Left ventricle myocardium inferior (tissue), 1 donor: Measurements from ENCODE around the gene GPR27. TPM values are rescaled to one million over a fixed set of nuclear protein-coding genes. Genes with fewer than 3 reads are reported as not detected.

Experiments
- DNase-seq: peaks from one replicate; pipeline ENCODE4 v3.0.0-alpha.2; 2020
- H3K27ac ChIP-seq: fragments of 200-600 bp; replicated peaks from 2 replicates; pipeline ENCODE4 v1.8.0; 2021
- H3K27me3 ChIP-seq: fragments of 200-600 bp; 2 replicates; pipeline ENCODE4 v1.8.0; 2021; ENCODE audit warnings: low read depth
- H3K36me3 ChIP-seq: fragments of 200-600 bp; 2 replicates; pipeline ENCODE4 v1.8.0; 2021
- H3K4me1 ChIP-seq: fragments of 200-600 bp; 2 replicates; pipeline ENCODE4 v1.8.0; 2021
- H3K4me3 ChIP-seq: fragments of 200-600 bp; 2 replicates; pipeline ENCODE4 v1.8.0; 2021; ENCODE audit warnings: mild to moderate bottlenecking, moderate library complexity
- H3K9me3 ChIP-seq: fragments of 200-600 bp; replicated peaks from 2 replicates; pipeline ENCODE4 v1.8.0; 2021
- intact Hi-C: fragments of 100-400 bp; cut with micrococcal nuclease; formaldehyde crosslinking; loops from one replicate; pipeline ENCODE4 v1.11.0; 2022
- total RNA-seq: library from RNA; stranded (reverse); fragmentation: NEBNext Ultra II Directional; extraction: Animal tissue kit (Norgen Biotek cat#: 25700); gene quantifications from one replicate; pipeline ENCODE4 v1.2.1, GENCODE V29; 2021
- TF ChIP-seq, protein P1 (sequence below): fragments of 200-600 bp; IDR thresholded peaks from 2 replicates; pipeline ENCODE4 v1.8.0; 2021; ENCODE audit warnings: antibody characterized with exemption, mild to moderate bottlenecking, borderline replicate concordance
- donor health status: DM: no; HTN: yes; CAD: no; lungs with severe emphysema.

The GPR27 gene
- total RNA-seq, 1 donor from 2014 or later: 7.3 TPM

DNA sequence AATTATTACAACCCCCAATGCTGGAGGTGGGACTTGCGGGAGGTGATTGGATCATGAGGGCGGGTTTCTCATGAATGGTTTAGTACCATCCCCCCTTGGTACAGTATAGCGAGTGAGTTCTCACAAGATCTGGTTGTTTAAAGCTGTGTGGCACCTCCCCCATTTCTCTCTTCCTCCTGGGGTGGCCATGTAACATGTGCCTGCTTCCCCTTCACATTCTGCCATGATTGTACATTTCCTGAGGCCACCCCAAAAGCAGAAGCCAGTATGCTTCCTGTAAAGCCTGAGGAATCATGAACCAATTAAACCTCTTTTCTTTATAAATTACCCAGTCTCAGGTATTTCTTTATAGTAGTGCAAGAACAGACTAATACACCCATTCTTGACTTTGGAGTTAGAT is 51.5 kb downstream of the GPR27 start:
- TF ChIP-seq, protein P1, sequence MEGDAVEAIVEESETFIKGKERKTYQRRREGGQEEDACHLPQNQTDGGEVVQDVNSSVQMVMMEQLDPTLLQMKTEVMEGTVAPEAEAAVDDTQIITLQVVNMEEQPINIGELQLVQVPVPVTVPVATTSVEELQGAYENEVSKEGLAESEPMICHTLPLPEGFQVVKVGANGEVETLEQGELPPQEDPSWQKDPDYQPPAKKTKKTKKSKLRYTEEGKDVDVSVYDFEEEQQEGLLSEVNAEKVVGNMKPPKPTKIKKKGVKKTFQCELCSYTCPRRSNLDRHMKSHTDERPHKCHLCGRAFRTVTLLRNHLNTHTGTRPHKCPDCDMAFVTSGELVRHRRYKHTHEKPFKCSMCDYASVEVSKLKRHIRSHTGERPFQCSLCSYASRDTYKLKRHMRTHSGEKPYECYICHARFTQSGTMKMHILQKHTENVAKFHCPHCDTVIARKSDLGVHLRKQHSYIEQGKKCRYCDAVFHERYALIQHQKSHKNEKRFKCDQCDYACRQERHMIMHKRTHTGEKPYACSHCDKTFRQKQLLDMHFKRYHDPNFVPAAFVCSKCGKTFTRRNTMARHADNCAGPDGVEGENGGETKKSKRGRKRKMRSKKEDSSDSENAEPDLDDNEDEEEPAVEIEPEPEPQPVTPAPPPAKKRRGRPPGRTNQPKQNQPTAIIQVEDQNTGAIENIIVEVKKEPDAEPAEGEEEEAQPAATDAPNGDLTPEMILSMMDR: no peak
- no peaks in the 10 kb centered on the region for H3K4me1 ChIP-seq
- no peak overlapping the region for H3K27ac ChIP-seq
- no peak overlapping the region for H3K4me3 ChIP-seq
- no peaks in the 10 kb centered on the region for H3K36me3 ChIP-seq
- DNase-seq: no peak
- intact Hi-C loops: no loop called here
- peaks cover 58% of the 10 kb centered on the region for H3K27me3 ChIP-seq
- no peaks in the 10 kb centered on the region for H3K9me3 ChIP-seq

GRCh38 chr3:71805691-71806090 is 52.0 kb downstream of the GPR27 start:
- intact Hi-C loops: no loop called here
- Histone ChIP-seq H3K27ac (no peak overlapping the region), H3K4me1 (no peaks in the 10 kb centered on the region), H3K9me3 (no peaks in the 10 kb centered on the region), H3K36me3 (no peaks in the 10 kb centered on the region), H3K27me3 (peaks cover 54% of the 10 kb centered on the region), H3K4me3 (no peak overlapping the region)
- TF ChIP-seq, protein P1: no peak
- DNase-seq: no peak

Other genes starting within 250 kb of the GPR27 start
- gene FOXP1, start 170.1 kb upstream of the GPR27 start, total RNA-seq: 41.2 TPM
- 48.9 TPM for gene EIF4E3, start 28.5 kb upstream of the GPR27 start, total RNA-seq
- gene PROK2, start 31.3 kb downstream of the GPR27 start, total RNA-seq: 0.14 TPM